Duodenal mucosa (tissue), 2 donors: Measurements from ENCODE around the gene SORCS2.

Experiments used
- H3K27ac ChIP-seq: one replicate; pipeline ENCODE4 v1.7.0; 2013; ENCODE audit warnings: low read depth, low read length
- H3K27me3 ChIP-seq, 2 donors: one replicate each; pipeline ENCODE4 v1.7.0; 2013; ENCODE audit warnings: low read length in 2 of 2, control low read depth in 1 of 2; ENCODE audit not compliant: insufficient read depth in 2 of 2, control insufficient read depth in 1 of 2
- H3K36me3 ChIP-seq, 2 donors: one replicate each; pipeline ENCODE4 v1.7.0; 2013; ENCODE audit warnings: low read length in 2 of 2, control low read depth in 1 of 2; ENCODE audit not compliant: insufficient read depth in 2 of 2, control insufficient read depth in 1 of 2
- H3K4me1 ChIP-seq, 2 donors: one replicate each; pipeline ENCODE4 v1.7.0; 2013; ENCODE audit warnings: low read length in 2 of 2, control low read depth in 1 of 2; ENCODE audit not compliant: insufficient read depth in 2 of 2, control insufficient read depth in 1 of 2
- H3K4me3 ChIP-seq, 2 donors: one replicate each; pipeline ENCODE4 v1.7.0; 2013; ENCODE audit warnings: low read length in 2 of 2, low read depth in 1 of 2
- H3K9ac ChIP-seq, 2 donors: one replicate each; pipeline ENCODE4 v1.7.0; 2013; ENCODE audit warnings: low read length in 2 of 2, low read depth in 1 of 2
- H3K9me3 ChIP-seq, 2 donors: one replicate each; pipeline ENCODE4 v1.7.0; 2013; ENCODE audit warnings: low read length in 2 of 2, control low read depth in 1 of 2; ENCODE audit not compliant: control insufficient read depth in 1 of 2

Gene SORCS2

GRCh38 chr4:7476820-7477219 lies 284.5 kb downstream of the SORCS2 start:
- no peak overlapping the region for H3K27ac ChIP-seq
- H3K9me3 ChIP-seq = no peaks in the 10 kb centered on the region
- no peak overlapping the region for H3K4me3 ChIP-seq
- no peaks in the 10 kb centered on the region for H3K27me3 ChIP-seq
- H3K4me1 ChIP-seq = no peaks in the 10 kb centered on the region
- H3K9ac ChIP-seq = no peak overlapping the region
- no peaks in the 10 kb centered on the region for H3K36me3 ChIP-seq

- Histone ChIP-seq H3K9ac (no peak overlapping the region), H3K9me3 (no peaks in the 10 kb centered on the region), H3K4me3 (no peak overlapping the region), H3K27me3 (no peaks in the 10 kb centered on the region), H3K4me1 (no peaks in the 10 kb centered on the region), H3K27ac (no peak overlapping the region), H3K36me3 (no peaks in the 10 kb centered on the region)
These were observed 285.4 kb downstream of the SORCS2 start for GRCh38 chr4:7477695-7478094.

- H3K4me3 ChIP-seq = no peak overlapping the region
- no peak overlapping the region for H3K9ac ChIP-seq
- H3K36me3 ChIP-seq = no peaks in the 10 kb centered on the region
- no peaks in the 10 kb centered on the region for H3K4me1 ChIP-seq
- H3K27me3 ChIP-seq = no peaks in the 10 kb centered on the region
- H3K27ac ChIP-seq = no peak overlapping the region
- H3K9me3 ChIP-seq = no peaks in the 10 kb centered on the region
These were observed 286.3 kb downstream of the SORCS2 start for GRCh38 chr4:7478665-7479064.

GRCh38 chr4:7480423-7480822 lies 288.1 kb downstream of the SORCS2 start:
- H3K27me3 ChIP-seq = no peaks in the 10 kb centered on the region
- H3K9me3 ChIP-seq = no peaks in the 10 kb centered on the region
- H3K4me1 ChIP-seq = no peaks in the 10 kb centered on the region
- no peaks in the 10 kb centered on the region for H3K36me3 ChIP-seq
- no peak overlapping the region for H3K4me3 ChIP-seq
- no peak overlapping the region for H3K27ac ChIP-seq
- H3K9ac ChIP-seq = no peak overlapping the region

GRCh38 chr4:7481227-7481626 lies 288.9 kb downstream of the SORCS2 start:
- H3K4me3 ChIP-seq = no peak overlapping the region
- no peaks in the 10 kb centered on the region for H3K9me3 ChIP-seq
- no peaks in the 10 kb centered on the region for H3K36me3 ChIP-seq
- no peaks in the 10 kb centered on the region for H3K4me1 ChIP-seq
- H3K9ac ChIP-seq = no peak overlapping the region
- no peak overlapping the region for H3K27ac ChIP-seq
- H3K27me3 ChIP-seq = no peaks in the 10 kb centered on the region

- Histone ChIP-seq H3K36me3 (no peaks in the 10 kb centered on the region), H3K9me3 (no peaks in the 10 kb centered on the region), H3K9ac (no peak overlapping the region), H3K4me1 (no peaks in the 10 kb centered on the region), H3K27me3 (no peaks in the 10 kb centered on the region), H3K4me3 (no peak overlapping the region), H3K27ac (no peak overlapping the region)
These were observed 292.8 kb downstream of the SORCS2 start for GRCh38 chr4:7485096-7485495.

GRCh38 chr4:7486101-7486500 lies 293.8 kb downstream of the SORCS2 start:
- H3K27ac ChIP-seq = no peak overlapping the region
- no peak overlapping the region for H3K9ac ChIP-seq
- H3K4me1 ChIP-seq = no peaks in the 10 kb centered on the region
- no peaks in the 10 kb centered on the region for H3K27me3 ChIP-seq
- no peak overlapping the region for H3K4me3 ChIP-seq
- H3K9me3 ChIP-seq = no peaks in the 10 kb centered on the region
- no peaks in the 10 kb centered on the region for H3K36me3 ChIP-seq

GRCh38 chr4:7487502-7487901 lies 295.2 kb downstream of the SORCS2 start:
- H3K27ac ChIP-seq = no peak overlapping the region
- H3K27me3 ChIP-seq = no peaks in the 10 kb centered on the region
- no peak overlapping the region for H3K9ac ChIP-seq
- H3K4me1 ChIP-seq = no peaks in the 10 kb centered on the region
- no peaks in the 10 kb centered on the region for H3K9me3 ChIP-seq
- H3K4me3 ChIP-seq = no peak overlapping the region
- no peaks in the 10 kb centered on the region for H3K36me3 ChIP-seq

GRCh38 chr4:7487998-7488671 lies 295.8 kb downstream of the SORCS2 start:
- Histone ChIP-seq H3K27ac (no peak overlapping the region), H3K9me3 (no peaks in the 10 kb centered on the region), H3K4me3 (no peak overlapping the region), H3K36me3 (no peaks in the 10 kb centered on the region), H3K4me1 (no peaks in the 10 kb centered on the region), H3K9ac (no peak overlapping the region), H3K27me3 (no peaks in the 10 kb centered on the region)

GRCh38 chr4:7491915-7492314 lies 299.6 kb downstream of the SORCS2 start:
- Histone ChIP-seq H3K4me3 (no peak overlapping the region), H3K27ac (no peak overlapping the region), H3K27me3 (no peaks in the 10 kb centered on the region), H3K36me3 (no peaks in the 10 kb centered on the region), H3K9ac (no peak overlapping the region), H3K9me3 (no peaks in the 10 kb centered on the region), H3K4me1 (no peaks in the 10 kb centered on the region)
